ENCODE data around the gene PLCB4.

The PLCB4 gene

GRCh38 chr20:9501473-9501872 is 432.6 kb downstream of the PLCB4 start:
- H3K27ac ChIP-seq, result no peak overlapping the region
- no peak for DNase-seq (ENCODE audit: low read depth, low spot score)
- TF ChIP-seq POLR2AphosphoS5 (IDR thresholded peaks at IDR 0.05; ENCODE audit: borderline replicate concordance, low read depth, low read length) (no peak), FOXP2 (optimal IDR thresholded peaks at IDR 0.05; ENCODE audit: control extremely low read depth, extremely low read length, insufficient read depth) (no peak), EZH2 (IDR thresholded peaks at IDR 0.05) (no peak)
- H3K9me3 ChIP-seq (ENCODE audit: low read depth, low read length), result no peaks in the 10 kb centered on the region
- no peak overlapping the region for H3K9ac ChIP-seq (ENCODE audit: insufficient read length)
- H3K36me3 ChIP-seq (ENCODE audit: insufficient read depth, low read length), result no peaks in the 10 kb centered on the region
- no peak overlapping the region for H3K4me3 ChIP-seq

- no peak for DNase-seq (ENCODE audit: low read depth, low spot score)
- TF ChIP-seq FOXP2 (optimal IDR thresholded peaks at IDR 0.05; ENCODE audit: control extremely low read depth, extremely low read length, insufficient read depth) (no peak), EZH2 (IDR thresholded peaks at IDR 0.05) (no peak), POLR2AphosphoS5 (IDR thresholded peaks at IDR 0.05; ENCODE audit: borderline replicate concordance, low read depth, low read length) (no peak)
- H3K36me3 ChIP-seq (ENCODE audit: insufficient read depth, low read length), result no peaks in the 10 kb centered on the region
- no peak overlapping the region for H3K27ac ChIP-seq
- H3K9me3 ChIP-seq (ENCODE audit: low read depth, low read length), result no peaks in the 10 kb centered on the region
- no peak overlapping the region for H3K9ac ChIP-seq (ENCODE audit: insufficient read length)
- no peak overlapping the region for H3K4me3 ChIP-seq
Observed at GRCh38 chr20:9503526-9504245, 434.8 kb downstream of the PLCB4 start.

DNA sequence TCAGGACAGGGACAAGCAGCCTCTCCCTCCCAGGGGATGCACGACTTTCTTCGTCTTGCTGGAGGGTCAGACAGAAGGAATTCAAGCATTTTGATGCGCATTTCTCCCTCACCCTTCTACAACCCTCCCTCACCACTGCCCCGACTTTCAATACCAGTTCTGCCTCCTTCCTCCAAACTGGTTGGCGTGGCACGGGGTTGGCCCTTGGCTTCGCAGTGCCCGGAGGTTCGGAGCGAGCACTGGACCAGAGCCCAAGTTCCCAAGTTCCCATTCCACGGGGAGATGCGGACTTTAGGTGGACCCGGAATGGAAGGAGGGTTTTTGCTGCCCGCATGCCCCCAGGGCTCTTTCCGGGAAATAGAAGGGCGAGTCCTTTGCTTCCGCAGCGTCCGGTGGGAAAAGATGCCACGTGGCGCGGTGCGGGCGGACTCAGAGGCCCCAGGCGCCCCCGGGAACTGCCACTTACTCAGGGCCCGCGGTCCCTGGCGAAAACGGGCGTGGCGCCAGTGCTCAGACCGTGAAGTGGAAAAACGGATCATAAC is 437.5 kb downstream of the PLCB4 start:
- no peak overlapping the region for H3K4me3 ChIP-seq
- no peak for TF ChIP-seq POLR2AphosphoS5 (IDR thresholded peaks at IDR 0.05; ENCODE audit: borderline replicate concordance, low read depth, low read length)
- no peak for TF ChIP-seq EZH2 (IDR thresholded peaks at IDR 0.05)
- TF ChIP-seq FOXP2 (optimal IDR thresholded peaks at IDR 0.05; ENCODE audit: control extremely low read depth, extremely low read length, insufficient read depth), result no peak
- H3K9ac ChIP-seq (ENCODE audit: insufficient read length), result no peak overlapping the region
- no peak for DNase-seq (ENCODE audit: low read depth, low spot score)
- H3K27ac ChIP-seq, result no peak overlapping the region
- no peaks in the 10 kb centered on the region for H3K36me3 ChIP-seq (ENCODE audit: insufficient read depth, low read length)
- H3K9me3 ChIP-seq (ENCODE audit: low read depth, low read length), result no peaks in the 10 kb centered on the region

- no peak for DNase-seq (ENCODE audit: low read depth, low spot score)
- no peaks in the 10 kb centered on the region for H3K9me3 ChIP-seq (ENCODE audit: low read depth, low read length)
- TF ChIP-seq POLR2AphosphoS5 (IDR thresholded peaks at IDR 0.05; ENCODE audit: borderline replicate concordance, low read depth, low read length), result no peak
- no peak for TF ChIP-seq EZH2 (IDR thresholded peaks at IDR 0.05)
- no peak for TF ChIP-seq FOXP2 (optimal IDR thresholded peaks at IDR 0.05; ENCODE audit: control extremely low read depth, extremely low read length, insufficient read depth)
- H3K36me3 ChIP-seq (ENCODE audit: insufficient read depth, low read length), result no peaks in the 10 kb centered on the region
- H3K9ac ChIP-seq (ENCODE audit: insufficient read length), result no peak overlapping the region
- no peak overlapping the region for H3K4me3 ChIP-seq
- no peak overlapping the region for H3K27ac ChIP-seq
Observed at GRCh38 chr20:9506964-9507369, 438.1 kb downstream of the PLCB4 start.

DNA sequence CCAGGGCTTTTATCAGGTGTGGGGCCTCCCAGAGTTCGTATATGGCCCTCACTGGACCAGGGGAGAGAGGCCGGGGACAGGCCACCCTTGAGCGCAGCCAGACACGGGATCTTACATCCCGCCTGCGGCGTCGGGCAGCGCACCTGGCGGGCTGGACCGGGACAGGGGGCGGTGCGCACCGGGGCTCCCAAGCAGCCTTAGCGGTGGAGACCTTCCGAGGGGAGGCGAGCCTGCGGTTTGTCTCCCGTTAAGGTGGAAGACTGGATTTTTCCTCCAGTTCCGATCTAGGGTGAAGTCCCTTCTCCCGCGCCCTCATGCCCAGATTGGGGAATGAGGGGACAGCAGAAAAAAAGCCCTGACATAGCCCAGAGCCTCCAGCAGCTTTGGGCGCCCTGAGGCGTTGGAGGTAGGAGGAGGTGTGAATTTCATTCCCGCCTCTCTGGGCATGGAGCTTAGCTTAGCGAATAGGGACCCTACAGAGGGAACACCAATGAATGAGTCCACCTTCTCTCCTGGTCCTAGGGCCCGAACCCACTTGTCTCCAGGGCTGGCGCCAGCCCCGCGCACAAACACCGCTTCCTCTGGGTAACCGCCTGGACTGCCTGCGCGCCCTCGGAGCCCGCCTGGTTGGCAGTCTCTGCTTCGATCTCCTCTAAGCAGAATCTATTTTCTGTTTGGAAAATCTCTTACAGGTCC is 438.8 kb downstream of the PLCB4 start:
- no peak overlapping the region for H3K4me3 ChIP-seq
- TF ChIP-seq POLR2AphosphoS5 (IDR thresholded peaks at IDR 0.05; ENCODE audit: borderline replicate concordance, low read depth, low read length) (no peak), EZH2 (IDR thresholded peaks at IDR 0.05) (no peak), FOXP2 (optimal IDR thresholded peaks at IDR 0.05; ENCODE audit: control extremely low read depth, extremely low read length, insufficient read depth) (no peak)
- no peaks in the 10 kb centered on the region for H3K36me3 ChIP-seq (ENCODE audit: insufficient read depth, low read length)
- no peak overlapping the region for H3K27ac ChIP-seq
- H3K9me3 ChIP-seq (ENCODE audit: low read depth, low read length), result no peaks in the 10 kb centered on the region
- DNase-seq (ENCODE audit: low read depth, low spot score), result no peak
- no peak overlapping the region for H3K9ac ChIP-seq (ENCODE audit: insufficient read length)

DNA sequence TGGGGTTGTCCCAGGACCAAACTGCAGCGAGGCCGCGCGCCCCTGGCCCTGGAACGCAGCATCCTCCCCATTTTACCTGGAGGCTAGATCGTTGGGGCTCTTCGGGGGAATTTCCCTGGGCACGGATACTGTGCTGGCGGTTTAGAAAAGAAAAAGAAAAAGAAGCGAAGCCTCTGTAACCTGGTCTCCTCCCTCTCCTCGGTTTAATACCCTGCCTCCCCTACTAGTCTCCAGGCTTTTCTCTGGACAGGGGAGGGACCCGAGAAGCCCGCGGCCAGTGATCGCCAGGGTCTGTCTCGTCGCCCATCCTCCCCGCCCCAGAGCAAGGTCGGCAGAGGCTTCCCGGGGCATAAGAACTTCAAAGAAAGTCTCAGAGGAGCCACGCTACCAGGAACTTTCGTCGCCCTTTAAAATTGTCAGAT is 439.4 kb downstream of the PLCB4 start:
- no peaks in the 10 kb centered on the region for H3K9me3 ChIP-seq (ENCODE audit: low read depth, low read length)
- H3K9ac ChIP-seq (ENCODE audit: insufficient read length), result no peak overlapping the region
- no peak overlapping the region for H3K4me3 ChIP-seq
- TF ChIP-seq POLR2AphosphoS5 (IDR thresholded peaks at IDR 0.05; ENCODE audit: borderline replicate concordance, low read depth, low read length) (no peak), EZH2 (IDR thresholded peaks at IDR 0.05) (peak; percentile 19)
- H3K27ac ChIP-seq, result no peak overlapping the region
- H3K36me3 ChIP-seq (ENCODE audit: insufficient read depth, low read length), result no peaks in the 10 kb centered on the region
- no peak for DNase-seq (ENCODE audit: low read depth, low spot score)

DNA sequence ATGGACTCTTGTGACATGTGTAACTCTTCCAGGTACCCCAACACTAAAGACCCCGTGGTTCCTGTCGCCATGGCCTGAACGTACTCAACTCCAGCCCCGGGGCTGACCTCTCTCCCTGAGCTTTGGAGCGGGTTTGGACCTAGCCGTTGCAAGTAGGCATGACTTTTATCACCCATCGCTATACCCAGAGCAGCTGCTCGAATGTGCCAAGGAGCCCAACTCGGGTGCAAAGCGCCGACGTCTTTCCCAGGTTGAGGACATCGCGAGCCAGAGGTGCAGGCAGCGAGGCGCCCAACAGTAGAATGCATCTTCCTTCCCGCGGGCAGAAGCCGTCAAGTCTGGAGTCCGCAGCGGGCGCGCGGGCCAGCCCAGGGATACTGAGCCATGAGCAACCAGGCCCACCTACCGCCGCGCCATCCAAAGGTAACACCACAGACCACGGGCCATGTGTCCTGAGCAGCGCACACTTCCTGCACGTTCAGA is 439.9 kb downstream of the PLCB4 start:
- no peak for DNase-seq (ENCODE audit: low read depth, low spot score)
- H3K4me3 ChIP-seq, result no peak overlapping the region

DNA sequence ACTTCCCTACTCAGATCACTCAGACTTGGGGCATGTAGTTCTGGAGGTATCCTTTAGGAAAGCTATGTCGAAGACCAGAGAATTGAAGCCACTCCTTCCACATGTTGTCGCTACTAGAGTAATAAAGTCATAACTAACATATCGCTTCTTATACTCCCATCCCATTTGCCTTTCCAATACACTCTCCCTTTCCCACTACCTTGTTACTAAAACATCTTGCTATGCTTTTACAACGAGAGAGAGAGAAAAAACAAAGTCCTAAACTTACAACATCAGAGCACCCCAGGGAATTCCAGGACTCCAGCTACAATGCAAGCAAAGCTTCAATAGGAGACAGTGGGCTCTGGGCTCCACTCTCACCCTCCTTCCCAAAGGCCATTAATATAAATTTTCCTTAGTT is 440.4 kb downstream of the PLCB4 start:
- TF ChIP-seq EZH2 (IDR thresholded peaks at IDR 0.05) (no peak), POLR2AphosphoS5 (IDR thresholded peaks at IDR 0.05; ENCODE audit: borderline replicate concordance, low read depth, low read length) (no peak), FOXP2 (optimal IDR thresholded peaks at IDR 0.05; ENCODE audit: control extremely low read depth, extremely low read length, insufficient read depth) (no peak)
- no peaks in the 10 kb centered on the region for H3K9me3 ChIP-seq (ENCODE audit: low read depth, low read length)
- no peak overlapping the region for H3K27ac ChIP-seq
- no peak overlapping the region for H3K9ac ChIP-seq (ENCODE audit: insufficient read length)
- no peaks in the 10 kb centered on the region for H3K36me3 ChIP-seq (ENCODE audit: insufficient read depth, low read length)
- no peak overlapping the region for H3K4me3 ChIP-seq
- no peak for DNase-seq (ENCODE audit: low read depth, low spot score)

More for the DNA sequence above, 439.9 kb downstream of the PLCB4 start:
- Histone ChIP-seq H3K36me3 (ENCODE audit: insufficient read depth, low read length) (no peaks in the 10 kb centered on the region), H3K9me3 (ENCODE audit: low read depth, low read length) (no peaks in the 10 kb centered on the region), H3K27ac (no peak overlapping the region), H3K9ac (ENCODE audit: insufficient read length) (no peak overlapping the region)
- no peak for TF ChIP-seq FOXP2 (optimal IDR thresholded peaks at IDR 0.05; ENCODE audit: control extremely low read depth, extremely low read length, insufficient read depth)
- no peak for TF ChIP-seq POLR2AphosphoS5 (IDR thresholded peaks at IDR 0.05; ENCODE audit: borderline replicate concordance, low read depth, low read length)
- no peak for TF ChIP-seq EZH2 (IDR thresholded peaks at IDR 0.05)
